ENCODE data around the gene GTPBP2.

Gene GTPBP2

DNA sequence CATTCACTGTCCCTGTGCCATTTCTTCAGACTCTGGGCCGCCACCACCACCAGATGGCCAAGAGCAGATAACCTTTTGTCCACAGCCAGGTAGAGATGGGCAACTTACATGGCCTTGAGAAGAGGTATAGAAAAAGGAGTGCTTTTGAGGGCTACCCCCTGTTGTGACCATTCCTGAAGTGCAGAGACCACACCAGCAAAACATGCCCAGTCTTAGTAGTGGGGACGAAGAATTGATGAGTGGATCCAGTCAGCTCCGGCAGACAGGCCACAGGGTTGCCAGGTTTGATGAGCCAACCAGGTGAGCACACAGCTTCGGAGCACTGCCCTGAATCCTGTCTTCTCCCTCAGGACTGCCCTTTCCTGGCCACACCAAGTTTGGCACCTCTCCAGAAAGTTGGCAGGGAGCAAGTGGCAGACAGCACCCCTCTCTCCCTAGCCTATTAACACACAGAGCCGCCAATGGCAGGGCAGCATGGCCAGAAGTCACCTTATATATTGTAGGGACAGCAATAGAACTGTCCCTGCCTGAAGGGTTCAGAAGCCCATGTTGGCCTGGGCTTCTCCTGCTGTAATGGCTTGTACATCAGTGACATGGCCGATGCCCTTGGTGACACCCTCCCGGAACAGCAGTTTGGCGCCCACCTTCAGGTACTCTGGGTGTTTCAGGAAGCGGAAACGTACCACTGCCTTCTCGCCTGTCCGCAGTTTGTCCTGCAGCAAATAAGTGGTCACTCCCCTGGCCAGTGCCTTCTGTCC is 7.8 kb downstream of the GTPBP2 start:
- no peak overlapping the region for H3K4me3 ChIP-seq (ENCODE audit: low read length)

DNA sequence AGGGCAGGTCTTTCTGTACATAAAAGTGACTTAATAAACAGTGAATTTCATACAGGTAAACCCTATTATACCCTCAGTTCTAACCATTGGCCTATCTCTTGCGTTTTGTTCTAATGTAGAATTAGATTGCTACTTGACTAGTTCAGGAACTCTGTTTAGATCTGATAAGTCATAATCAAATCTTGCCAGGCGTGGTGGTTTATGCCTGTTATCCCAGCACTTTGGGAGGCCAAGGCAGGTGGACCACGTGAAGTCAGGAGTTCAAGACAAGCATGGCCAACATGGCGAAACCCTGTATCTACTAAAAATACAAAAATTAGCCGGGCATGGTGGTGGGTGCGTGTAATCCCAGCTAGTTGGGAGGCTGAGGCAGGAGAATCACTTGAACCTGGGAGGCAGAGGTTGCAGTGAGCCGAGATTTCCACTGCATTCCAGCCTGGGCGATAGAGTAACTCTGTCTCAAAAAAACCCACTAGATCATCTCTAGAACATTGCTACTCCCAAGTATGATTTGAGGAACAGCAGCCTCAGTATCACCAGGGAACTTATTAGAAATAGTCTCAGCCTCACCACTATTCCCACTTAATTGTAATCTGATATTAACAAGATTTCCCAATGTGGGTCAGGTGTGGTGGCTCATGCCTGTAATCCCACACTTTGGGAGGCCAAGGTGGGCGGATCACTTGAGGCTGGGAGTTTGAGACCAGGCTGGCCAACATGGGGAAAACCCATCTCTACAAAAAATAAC is 12.2 kb downstream of the GTPBP2 start:
- H3K4me3 ChIP-seq (ENCODE audit: low read length) = no peak overlapping the region
- DNase-seq (ENCODE audit: low read depth) = no peak
- TF ChIP-seq, protein P1, sequence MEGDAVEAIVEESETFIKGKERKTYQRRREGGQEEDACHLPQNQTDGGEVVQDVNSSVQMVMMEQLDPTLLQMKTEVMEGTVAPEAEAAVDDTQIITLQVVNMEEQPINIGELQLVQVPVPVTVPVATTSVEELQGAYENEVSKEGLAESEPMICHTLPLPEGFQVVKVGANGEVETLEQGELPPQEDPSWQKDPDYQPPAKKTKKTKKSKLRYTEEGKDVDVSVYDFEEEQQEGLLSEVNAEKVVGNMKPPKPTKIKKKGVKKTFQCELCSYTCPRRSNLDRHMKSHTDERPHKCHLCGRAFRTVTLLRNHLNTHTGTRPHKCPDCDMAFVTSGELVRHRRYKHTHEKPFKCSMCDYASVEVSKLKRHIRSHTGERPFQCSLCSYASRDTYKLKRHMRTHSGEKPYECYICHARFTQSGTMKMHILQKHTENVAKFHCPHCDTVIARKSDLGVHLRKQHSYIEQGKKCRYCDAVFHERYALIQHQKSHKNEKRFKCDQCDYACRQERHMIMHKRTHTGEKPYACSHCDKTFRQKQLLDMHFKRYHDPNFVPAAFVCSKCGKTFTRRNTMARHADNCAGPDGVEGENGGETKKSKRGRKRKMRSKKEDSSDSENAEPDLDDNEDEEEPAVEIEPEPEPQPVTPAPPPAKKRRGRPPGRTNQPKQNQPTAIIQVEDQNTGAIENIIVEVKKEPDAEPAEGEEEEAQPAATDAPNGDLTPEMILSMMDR (conservative IDR thresholded peaks at IDR 0.05; ENCODE audit: low read depth, low read length) = no peak

More for the DNA sequence above, 7.8 kb downstream of the GTPBP2 start:
- TF ChIP-seq, protein P1 (conservative IDR thresholded peaks at IDR 0.05; ENCODE audit: low read depth, low read length) = no peak
- DNase-seq (ENCODE audit: low read depth) = no peak

DNA sequence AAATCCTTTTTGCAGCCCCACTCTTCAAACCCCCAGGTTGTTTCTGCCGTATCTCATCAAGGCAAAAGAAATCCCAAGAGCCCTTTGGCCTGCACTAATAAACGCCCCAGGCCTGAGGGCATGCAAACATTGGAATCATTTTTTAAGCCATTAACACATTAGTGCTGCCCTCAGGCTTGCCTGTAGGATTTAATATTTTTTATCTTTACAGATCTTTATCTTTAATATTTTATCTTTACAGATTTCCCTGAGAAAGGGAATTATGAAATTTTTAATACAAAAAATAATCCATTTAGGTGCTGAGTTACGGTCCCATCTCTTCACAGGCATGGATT is 14.7 kb downstream of the GTPBP2 start:
- TF ChIP-seq, protein P1 (conservative IDR thresholded peaks at IDR 0.05; ENCODE audit: low read depth, low read length) = no peak
- no peak for DNase-seq (ENCODE audit: low read depth)
- H3K4me3 ChIP-seq (ENCODE audit: low read length) = no peak overlapping the region

DNA sequence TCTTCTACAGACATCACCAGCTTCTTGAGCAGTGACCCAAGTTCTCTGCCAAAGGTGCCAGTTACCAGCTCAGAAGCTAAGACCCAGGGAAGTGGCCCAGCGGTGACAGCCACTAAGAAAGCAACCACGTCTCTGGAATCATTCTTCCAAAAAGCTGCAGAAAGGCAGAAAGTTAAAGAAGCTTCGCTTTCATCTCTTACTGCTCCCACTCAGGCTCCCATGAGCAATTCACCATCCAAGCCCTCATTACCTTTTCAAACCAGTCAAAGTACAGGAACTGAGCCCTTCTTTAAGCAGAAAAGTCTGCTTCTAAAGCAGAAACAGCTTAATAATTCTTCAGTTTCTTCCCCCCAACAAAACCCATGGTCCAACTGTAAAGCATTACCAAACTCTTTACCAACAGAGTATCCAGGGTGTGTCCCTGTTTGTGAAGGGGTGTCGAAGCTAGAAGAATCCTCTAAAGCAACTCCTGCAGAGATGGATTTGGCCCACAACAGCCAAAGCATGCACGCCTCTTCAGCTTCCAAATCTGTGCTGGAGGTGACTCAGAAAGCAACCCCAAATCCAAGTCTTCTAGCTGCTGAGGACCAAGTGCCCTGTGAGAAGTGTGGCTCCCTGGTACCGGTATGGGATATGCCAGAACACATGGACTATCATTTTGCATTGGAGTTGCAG is 15.2 kb downstream of the GTPBP2 start:
- H3K4me3 ChIP-seq (ENCODE audit: low read length) = no peak overlapping the region
- DNase-seq (ENCODE audit: low read depth) = no peak
- TF ChIP-seq, protein P1 (conservative IDR thresholded peaks at IDR 0.05; ENCODE audit: low read depth, low read length) = no peak

DNA sequence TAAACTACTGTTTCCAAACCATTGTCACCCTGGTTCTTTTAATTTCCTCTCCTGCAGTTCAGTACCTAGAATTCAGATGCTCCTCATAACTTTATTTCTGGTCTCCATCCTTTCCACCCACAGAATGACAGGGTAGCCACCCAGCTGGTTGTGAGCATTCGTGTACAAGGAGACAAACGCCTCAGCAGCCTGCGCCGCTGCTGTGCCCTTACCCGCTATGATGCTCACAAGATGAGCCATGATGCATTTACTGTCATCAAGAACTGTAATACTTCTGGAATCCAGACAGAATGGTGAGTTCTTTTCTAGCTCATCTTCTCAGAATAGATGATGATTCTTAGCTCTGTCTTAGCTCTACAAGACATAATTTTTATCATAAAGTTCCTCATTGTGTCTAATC is 18.6 kb downstream of the GTPBP2 start:
- DNase-seq (ENCODE audit: low read depth) = no peak
- TF ChIP-seq, protein P1 (conservative IDR thresholded peaks at IDR 0.05; ENCODE audit: low read depth, low read length) = no peak

DNA sequence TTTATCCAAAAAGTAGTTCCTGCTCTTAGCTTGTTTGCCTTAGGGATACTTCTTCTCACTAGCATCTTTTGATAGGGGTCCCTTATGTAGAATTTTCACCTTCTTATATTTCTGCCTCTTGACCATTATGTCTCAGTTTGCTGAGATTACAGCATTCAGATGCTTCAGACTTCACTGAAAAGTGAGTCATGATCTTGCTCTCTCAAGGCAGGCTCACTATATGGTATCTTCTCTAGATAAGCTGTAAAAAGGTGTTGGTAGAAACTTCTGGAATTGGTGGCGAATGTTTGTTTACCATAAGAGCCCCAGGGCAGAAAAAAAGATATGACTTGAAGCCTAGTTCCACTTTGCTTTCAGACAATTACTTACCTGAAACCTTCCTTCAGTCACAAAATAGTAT is 19.7 kb downstream of the GTPBP2 start:
- TF ChIP-seq, protein P1 (conservative IDR thresholded peaks at IDR 0.05; ENCODE audit: low read depth, low read length) = no peak
- H3K4me3 ChIP-seq (ENCODE audit: low read length) = no peak overlapping the region
- DNase-seq (ENCODE audit: low read depth) = no peak

More for the DNA sequence above, 18.6 kb downstream of the GTPBP2 start:
- no peak overlapping the region for H3K4me3 ChIP-seq (ENCODE audit: low read length)

All from retinal pigment epithelial cell (primary cell).